Measurements from ENCODE around the gene MTMR6. TPM values are rescaled to one million over a fixed set of nuclear protein-coding genes. Genes with fewer than 3 reads are reported as not detected.
A peak's percentile ranks its signal among the peaks of the same experiment; 100 is the strongest.

The MTMR6 gene
- total and polyA plus RNA-seq, 8 donors, result 16.3 to 23.6 (median 20.8) TPM

GRCh38 chr13:25249001-25249543 is 38.2 kb downstream of the MTMR6 start:
- intact Hi-C loops (cut with DNase I), result no loop called here
- Histone ChIP-seq H3K4me3 (no peak overlapping the region), H3K36me3 (peaks cover 0 to 63% of the 10 kb centered on the region in 2 donors), H3K4me1 (peaks cover 0 to 6% of the 10 kb centered on the region in 2 donors), H3K27ac (no peak overlapping the region), H3K9me3 (no peaks in the 10 kb centered on the region), H3K27me3 (no peaks in the 10 kb centered on the region)
- TF ChIP-seq CTCF (IDR thresholded peaks at IDR 0.05), result no peak
- DNase-seq (peak in 1 of 4 donors; percentile 3), ATAC-seq (peak; percentile 33)

DNA sequence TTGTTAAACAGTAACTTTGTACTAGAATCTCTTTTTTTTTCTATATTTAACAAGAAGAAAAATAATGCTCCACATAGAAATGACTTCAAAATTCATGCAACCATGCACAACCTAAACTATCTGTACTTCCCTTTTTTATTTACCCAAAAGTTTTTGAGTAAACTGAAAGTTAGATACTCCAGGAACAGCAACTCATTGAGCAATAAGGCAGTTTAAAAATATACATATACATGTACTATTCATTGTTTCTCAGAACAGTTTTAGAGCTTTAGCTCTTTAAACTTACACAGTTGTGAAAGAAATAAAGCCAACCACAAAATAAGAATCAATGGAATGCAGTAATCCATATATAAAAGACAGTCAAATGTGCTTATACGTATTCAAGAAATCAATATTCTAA is 39.2 kb downstream of the MTMR6 start:
- H3K27me3 ChIP-seq, result no peaks in the 10 kb centered on the region
- peaks cover 0 to 56% of the 10 kb centered on the region in 2 donors for H3K36me3 ChIP-seq
- no peak for ATAC-seq
- H3K27ac ChIP-seq, result no peak overlapping the region
- intact Hi-C loops (cut with DNase I), result no loop called here
- no peak for DNase-seq
- H3K4me1 ChIP-seq, result peaks cover 0 to 6% of the 10 kb centered on the region in 2 donors
- TF ChIP-seq CTCF (IDR thresholded peaks at IDR 0.05), result no peak
- no peaks in the 10 kb centered on the region for H3K9me3 ChIP-seq
- H3K4me3 ChIP-seq, result no peak overlapping the region

DNA sequence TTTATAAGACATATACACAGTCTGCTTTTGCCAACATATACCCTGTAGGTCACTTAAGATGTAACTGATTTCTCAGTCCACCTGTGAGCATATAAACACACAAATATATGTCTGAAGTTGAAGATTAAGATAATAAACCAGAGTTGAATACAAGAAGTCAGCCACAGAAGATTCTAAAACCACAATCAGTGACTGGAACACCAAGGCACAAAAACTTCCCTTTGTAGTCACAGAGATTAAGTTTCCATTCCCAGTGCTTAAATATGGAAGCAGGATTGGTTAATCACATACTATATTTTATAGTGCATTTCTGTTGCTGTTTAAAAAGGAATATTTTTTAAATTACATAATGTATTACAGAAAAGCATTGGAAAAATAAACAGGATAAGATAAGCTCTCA is 39.9 kb downstream of the MTMR6 start:
- Histone ChIP-seq H3K4me3 (no peak overlapping the region), H3K27me3 (no peaks in the 10 kb centered on the region), H3K27ac (no peak overlapping the region), H3K36me3 (peaks cover 0 to 51% of the 10 kb centered on the region in 2 donors), H3K4me1 (peaks cover 0 to 6% of the 10 kb centered on the region in 2 donors), H3K9me3 (no peaks in the 10 kb centered on the region)
- no peak for ATAC-seq
- DNase-seq, result no peak
- no peak for TF ChIP-seq CTCF (IDR thresholded peaks at IDR 0.05)
- intact Hi-C loops (cut with DNase I), result no loop called here

- H3K27ac ChIP-seq, result no peak overlapping the region
- no peaks in the 10 kb centered on the region for H3K27me3 ChIP-seq
- H3K9me3 ChIP-seq, result no peaks in the 10 kb centered on the region
- TF ChIP-seq CTCF (IDR thresholded peaks at IDR 0.05), result no peak
- H3K4me1 ChIP-seq, result peaks cover 0 to 6% of the 10 kb centered on the region in 2 donors
- no peak overlapping the region for H3K4me3 ChIP-seq
- peaks cover 0 to 22% of the 10 kb centered on the region in 2 donors for H3K36me3 ChIP-seq
- intact Hi-C loops (cut with DNase I), result no loop called here
- no peak for DNase-seq
- no peak for ATAC-seq
Observed at GRCh38 chr13:25244123-25244522, 43.2 kb downstream of the MTMR6 start.

DNA sequence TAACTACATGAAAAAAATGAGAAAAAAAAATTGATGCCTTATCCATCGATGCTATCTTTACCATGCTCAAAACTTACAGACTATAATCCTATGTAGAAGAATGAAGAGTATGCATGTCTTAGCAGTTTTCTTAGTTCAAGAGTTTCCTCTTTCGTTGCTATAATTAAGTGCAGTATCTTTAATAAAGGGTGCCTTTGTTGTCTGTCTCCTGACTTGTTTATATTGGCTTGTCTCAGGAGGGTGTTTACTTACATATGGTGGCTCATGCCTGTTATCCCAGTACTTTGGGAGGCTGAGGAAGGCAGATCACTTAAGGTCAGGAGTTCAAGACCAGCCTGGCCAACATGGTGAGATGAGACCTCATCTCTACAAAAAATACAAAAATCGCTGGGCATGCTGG is 44.3 kb downstream of the MTMR6 start:
- H3K9me3 ChIP-seq, result no peaks in the 10 kb centered on the region
- DNase-seq (no peak), ATAC-seq (no peak)
- peaks cover 0 to 17% of the 10 kb centered on the region in 2 donors for H3K36me3 ChIP-seq
- no peak overlapping the region for H3K4me3 ChIP-seq
- TF ChIP-seq CTCF (IDR thresholded peaks at IDR 0.05), result no peak
- no peaks in the 10 kb centered on the region for H3K4me1 ChIP-seq
- no peaks in the 10 kb centered on the region for H3K27me3 ChIP-seq
- H3K27ac ChIP-seq, result no peak overlapping the region
- intact Hi-C loops (cut with DNase I), result no loop called here

Data from left lung (tissue), 10 donors.